GM23338 (cell line): Measurements from ENCODE around the gene WBP4. TPM values are rescaled to one million over a fixed set of nuclear protein-coding genes. Genes with fewer than 3 reads are reported as not detected.

Source experiments
- ATAC-seq: fragments of 200-7000 bp; cut with Tn5 transposase; 3 replicates; pipeline ENCODE4 v1.9.1; 2020
- DNase-seq: peaks from one replicate; pipeline ENCODE4 v3.0.0-alpha.2; 2015; ENCODE audit warnings: low spot score
- H2AFZ ChIP-seq: fragments of 200-600 bp; sonication (generic); 2 replicates; pipeline ENCODE4 v1.8.0; 2016; ENCODE audit warnings: antibody characterized with exemption, mild to moderate bottlenecking, moderate library complexity
- H3F3A ChIP-seq: fragments of 200-600 bp; sonication (generic); replicated peaks from 2 replicates; pipeline ENCODE4 v1.8.0; 2017; ENCODE audit warnings: antibody characterized with exemption, mixed run types, low read depth
- H3K27ac ChIP-seq: fragments of 200-600 bp; sonication (generic); 2 replicates; pipeline ENCODE4 v1.6.1; 2016; ENCODE audit warnings: low read depth
- H3K27me3 ChIP-seq: fragments of 200-600 bp; sonication (generic); 2 replicates; pipeline ENCODE4 v1.8.0; 2016; ENCODE audit warnings: mild to moderate bottlenecking, mixed run types, moderate library complexity; ENCODE audit not compliant: insufficient read depth
- H3K36me3 ChIP-seq: fragments of 200-600 bp; sonication (generic); 2 replicates; pipeline ENCODE4 v1.8.0; 2016; ENCODE audit warnings: mild to moderate bottlenecking; ENCODE audit not compliant: insufficient read depth
- H3K4me1 ChIP-seq: fragments of 200-600 bp; sonication (generic); 2 replicates; pipeline ENCODE4 v1.8.0; 2016; ENCODE audit warnings: mild to moderate bottlenecking, moderate library complexity; ENCODE audit not compliant: insufficient read depth
- H3K4me2 ChIP-seq: fragments of 200-600 bp; sonication (generic); 2 replicates; pipeline ENCODE4 v1.7.1; 2017; ENCODE audit warnings: mixed run types
- H3K4me3 ChIP-seq: fragments of 200-600 bp; sonication (generic); 2 replicates; pipeline ENCODE4 v1.6.1; 2016; ENCODE audit warnings: mixed run types
- H3K79me2 ChIP-seq: fragments of 200-600 bp; sonication (generic); replicated peaks from 2 replicates; pipeline ENCODE4 v1.8.0; 2017; ENCODE audit warnings: mild to moderate bottlenecking; ENCODE audit not compliant: insufficient read depth
- H3K9me2 ChIP-seq: fragments of 200-600 bp; sonication (generic); 2 replicates; pipeline ENCODE4 v1.8.0; 2017; ENCODE audit not compliant: insufficient read depth
- H4K20me1 ChIP-seq: fragments of 200-600 bp; sonication (generic); replicated peaks from 2 replicates; pipeline ENCODE4 v1.8.0; 2017; ENCODE audit warnings: mild to moderate bottlenecking; ENCODE audit not compliant: insufficient read depth
- H3K27ac Mint-ChIP-seq: 2 replicates; pipeline ENCODE4 v1.8.0; 2020; ENCODE audit warnings: inconsistent platforms, mild to moderate bottlenecking, moderate library complexity, mixed read lengths
- H3K27me3 Mint-ChIP-seq: 3 replicates; pipeline ENCODE4 v1.8.0; 2022; ENCODE audit warnings: low read depth, mild to moderate bottlenecking, moderate library complexity, mixed read lengths, inconsistent platforms; ENCODE audit not compliant: insufficient read depth, poor library complexity
- H3K36me3 Mint-ChIP-seq: 3 replicates; pipeline ENCODE4 v1.8.0; 2021; ENCODE audit warnings: low read depth, mild to moderate bottlenecking, inconsistent platforms, moderate library complexity, mixed read lengths
- H3K4me1 Mint-ChIP-seq: 3 replicates; pipeline ENCODE4 v1.8.0; 2020; ENCODE audit warnings: mild to moderate bottlenecking, inconsistent platforms, mixed read lengths
- H3K4me3 Mint-ChIP-seq: 3 replicates; pipeline ENCODE4 v1.8.0; 2021; ENCODE audit warnings: moderate library complexity, mild to moderate bottlenecking, inconsistent platforms, mixed read lengths
- H3K9me3 Mint-ChIP-seq: 3 replicates; pipeline ENCODE4 v1.8.0; 2020; ENCODE audit warnings: moderate library complexity, mild to moderate bottlenecking, inconsistent platforms, mixed read lengths
- ETS1 ChIP-seq: IDR thresholded peaks from 2 replicates; pipeline ENCODE4 v1.6.1; 2016; ENCODE audit warnings: antibody characterized with exemption
- EZH2phosphoT487 ChIP-seq: fragments of 200-600 bp; sonication (generic); IDR thresholded peaks from one replicate; pipeline ENCODE4 v1.8.1; 2018; ENCODE audit warnings: antibody characterized with exemption; ENCODE audit not compliant: unreplicated experiment
- NANOG ChIP-seq: IDR thresholded peaks from 2 replicates; pipeline ENCODE4 v1.6.1; 2016; ENCODE audit warnings: antibody characterized with exemption, borderline replicate concordance
- POLR2AphosphoS5 ChIP-seq: IDR thresholded peaks from 2 replicates; pipeline ENCODE4 v1.6.1; 2016; ENCODE audit warnings: antibody characterized with exemption, low read depth
- polyA plus RNA-seq: library from polyadenylated mRNA; unstranded; fragments of >200 nt; fragmentation: Nextera tagmentation; extraction: Ambion mirVana; gene quantifications from 2 replicates; pipeline ENCODE4 v1.2.1, GENCODE V29; 2016
- total RNA-seq: library from RNA; depleted of rRNA; stranded (reverse); fragments of >200 nt; shearing (Covaris generic); gene quantifications from 2 replicates; pipeline ENCODE4 v1.2.3, GENCODE V29; 2014
- TF ChIP-seq, protein P1 (sequence below), 2 experiments: fragments of 200-600 bp in 1 of 2; sonication (generic) in 1 of 2; conservative IDR thresholded peaks; 2 replicates each; pipeline versions ENCODE4 v1.5.1 to v1.6.1; 2016 to 2017; ENCODE audit warnings: antibody characterized with exemption in 2 of 2, low read depth in 2 of 2, mild to moderate bottlenecking in 2 of 2, moderate library complexity in 1 of 2
- TF ChIP-seq, protein P2 (sequence below): fragments of 250-450 bp; sonication (Bioruptor Pico); IDR thresholded peaks from 2 replicates; pipeline ENCODE4 v1.5.0; 2020; ENCODE audit warnings: mild to moderate bottlenecking, moderate library complexity

WBP4 gene
- total and polyA plus RNA-seq, 2 experiments from 2014 or later = 7.6 to 33.8 TPM

GRCh38 chr13:41060082-41060723, 1.1 kb upstream of the WBP4 start:
- H3K27ac ChIP-seq = peak overlapping the region; percentile 94
- TF ChIP-seq, protein P1, sequence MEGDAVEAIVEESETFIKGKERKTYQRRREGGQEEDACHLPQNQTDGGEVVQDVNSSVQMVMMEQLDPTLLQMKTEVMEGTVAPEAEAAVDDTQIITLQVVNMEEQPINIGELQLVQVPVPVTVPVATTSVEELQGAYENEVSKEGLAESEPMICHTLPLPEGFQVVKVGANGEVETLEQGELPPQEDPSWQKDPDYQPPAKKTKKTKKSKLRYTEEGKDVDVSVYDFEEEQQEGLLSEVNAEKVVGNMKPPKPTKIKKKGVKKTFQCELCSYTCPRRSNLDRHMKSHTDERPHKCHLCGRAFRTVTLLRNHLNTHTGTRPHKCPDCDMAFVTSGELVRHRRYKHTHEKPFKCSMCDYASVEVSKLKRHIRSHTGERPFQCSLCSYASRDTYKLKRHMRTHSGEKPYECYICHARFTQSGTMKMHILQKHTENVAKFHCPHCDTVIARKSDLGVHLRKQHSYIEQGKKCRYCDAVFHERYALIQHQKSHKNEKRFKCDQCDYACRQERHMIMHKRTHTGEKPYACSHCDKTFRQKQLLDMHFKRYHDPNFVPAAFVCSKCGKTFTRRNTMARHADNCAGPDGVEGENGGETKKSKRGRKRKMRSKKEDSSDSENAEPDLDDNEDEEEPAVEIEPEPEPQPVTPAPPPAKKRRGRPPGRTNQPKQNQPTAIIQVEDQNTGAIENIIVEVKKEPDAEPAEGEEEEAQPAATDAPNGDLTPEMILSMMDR (conservative IDR thresholded peaks at IDR 0.05; ENCODE audit: low read depth in 2 of 2) = peak; percentile 31 to 45
- TF ChIP-seq NANOG (no peak), POLR2AphosphoS5 (peak; percentile 50; the same call in 1 of the 2 replicates)
- Mint-ChIP-seq H3K4me3 (peak overlapping the region; percentile 99), H3K27ac (peak overlapping the region; percentile 99), H3K4me1 (peaks cover 23% of the 10 kb centered on the region), H3K36me3 (peaks cover 9% of the 10 kb centered on the region; the same call in 2 of the 3 replicates), H3K27me3 (peaks cover 17% of the 10 kb centered on the region), H3K9me3 (peaks cover 5% of the 10 kb centered on the region; the same call in 2 of the 3 replicates)
- H3K4me1 ChIP-seq = peaks cover 16% of the 10 kb centered on the region
- peak overlapping the region; percentile 83 for H3K4me3 ChIP-seq
- no peaks in the 10 kb centered on the region for H3K27me3 ChIP-seq
- peak overlapping the region; percentile 84 for H3K4me2 ChIP-seq
- peaks cover 8% of the 10 kb centered on the region; the same call in 1 of the 2 replicates for H3K36me3 ChIP-seq
- H3K79me2 ChIP-seq = peaks cover 54% of the 10 kb centered on the region
- ATAC-seq (peak; percentile 71), DNase-seq (peak; percentile 95)
- H3F3A ChIP-seq = no peaks in the 10 kb centered on the region
- no peaks in the 10 kb centered on the region for H3K9me2 ChIP-seq
- peak overlapping the region; percentile 72 for H2AFZ ChIP-seq
- peaks cover 2% of the 10 kb centered on the region; the same call in 1 of the 2 replicates for H4K20me1 ChIP-seq

- peaks cover 2% of the 10 kb centered on the region; the same call in 1 of the 2 replicates for H4K20me1 ChIP-seq
- no peaks in the 10 kb centered on the region for H3K9me2 ChIP-seq
- H3K27me3 Mint-ChIP-seq = peaks cover 15% of the 10 kb centered on the region
- no peaks in the 10 kb centered on the region for H3K27me3 ChIP-seq
- peaks cover 5% of the 10 kb centered on the region; the same call in 2 of the 3 replicates for H3K9me3 Mint-ChIP-seq
- no peaks in the 10 kb centered on the region for H3F3A ChIP-seq
- peaks cover 54% of the 10 kb centered on the region for H3K79me2 ChIP-seq
- peaks cover 13% of the 10 kb centered on the region; the same call in 1 of the 2 replicates for H3K36me3 ChIP-seq
- TF ChIP-seq ETS1 (no peak), EZH2phosphoT487 (no peak)
- TF ChIP-seq, protein P2, sequence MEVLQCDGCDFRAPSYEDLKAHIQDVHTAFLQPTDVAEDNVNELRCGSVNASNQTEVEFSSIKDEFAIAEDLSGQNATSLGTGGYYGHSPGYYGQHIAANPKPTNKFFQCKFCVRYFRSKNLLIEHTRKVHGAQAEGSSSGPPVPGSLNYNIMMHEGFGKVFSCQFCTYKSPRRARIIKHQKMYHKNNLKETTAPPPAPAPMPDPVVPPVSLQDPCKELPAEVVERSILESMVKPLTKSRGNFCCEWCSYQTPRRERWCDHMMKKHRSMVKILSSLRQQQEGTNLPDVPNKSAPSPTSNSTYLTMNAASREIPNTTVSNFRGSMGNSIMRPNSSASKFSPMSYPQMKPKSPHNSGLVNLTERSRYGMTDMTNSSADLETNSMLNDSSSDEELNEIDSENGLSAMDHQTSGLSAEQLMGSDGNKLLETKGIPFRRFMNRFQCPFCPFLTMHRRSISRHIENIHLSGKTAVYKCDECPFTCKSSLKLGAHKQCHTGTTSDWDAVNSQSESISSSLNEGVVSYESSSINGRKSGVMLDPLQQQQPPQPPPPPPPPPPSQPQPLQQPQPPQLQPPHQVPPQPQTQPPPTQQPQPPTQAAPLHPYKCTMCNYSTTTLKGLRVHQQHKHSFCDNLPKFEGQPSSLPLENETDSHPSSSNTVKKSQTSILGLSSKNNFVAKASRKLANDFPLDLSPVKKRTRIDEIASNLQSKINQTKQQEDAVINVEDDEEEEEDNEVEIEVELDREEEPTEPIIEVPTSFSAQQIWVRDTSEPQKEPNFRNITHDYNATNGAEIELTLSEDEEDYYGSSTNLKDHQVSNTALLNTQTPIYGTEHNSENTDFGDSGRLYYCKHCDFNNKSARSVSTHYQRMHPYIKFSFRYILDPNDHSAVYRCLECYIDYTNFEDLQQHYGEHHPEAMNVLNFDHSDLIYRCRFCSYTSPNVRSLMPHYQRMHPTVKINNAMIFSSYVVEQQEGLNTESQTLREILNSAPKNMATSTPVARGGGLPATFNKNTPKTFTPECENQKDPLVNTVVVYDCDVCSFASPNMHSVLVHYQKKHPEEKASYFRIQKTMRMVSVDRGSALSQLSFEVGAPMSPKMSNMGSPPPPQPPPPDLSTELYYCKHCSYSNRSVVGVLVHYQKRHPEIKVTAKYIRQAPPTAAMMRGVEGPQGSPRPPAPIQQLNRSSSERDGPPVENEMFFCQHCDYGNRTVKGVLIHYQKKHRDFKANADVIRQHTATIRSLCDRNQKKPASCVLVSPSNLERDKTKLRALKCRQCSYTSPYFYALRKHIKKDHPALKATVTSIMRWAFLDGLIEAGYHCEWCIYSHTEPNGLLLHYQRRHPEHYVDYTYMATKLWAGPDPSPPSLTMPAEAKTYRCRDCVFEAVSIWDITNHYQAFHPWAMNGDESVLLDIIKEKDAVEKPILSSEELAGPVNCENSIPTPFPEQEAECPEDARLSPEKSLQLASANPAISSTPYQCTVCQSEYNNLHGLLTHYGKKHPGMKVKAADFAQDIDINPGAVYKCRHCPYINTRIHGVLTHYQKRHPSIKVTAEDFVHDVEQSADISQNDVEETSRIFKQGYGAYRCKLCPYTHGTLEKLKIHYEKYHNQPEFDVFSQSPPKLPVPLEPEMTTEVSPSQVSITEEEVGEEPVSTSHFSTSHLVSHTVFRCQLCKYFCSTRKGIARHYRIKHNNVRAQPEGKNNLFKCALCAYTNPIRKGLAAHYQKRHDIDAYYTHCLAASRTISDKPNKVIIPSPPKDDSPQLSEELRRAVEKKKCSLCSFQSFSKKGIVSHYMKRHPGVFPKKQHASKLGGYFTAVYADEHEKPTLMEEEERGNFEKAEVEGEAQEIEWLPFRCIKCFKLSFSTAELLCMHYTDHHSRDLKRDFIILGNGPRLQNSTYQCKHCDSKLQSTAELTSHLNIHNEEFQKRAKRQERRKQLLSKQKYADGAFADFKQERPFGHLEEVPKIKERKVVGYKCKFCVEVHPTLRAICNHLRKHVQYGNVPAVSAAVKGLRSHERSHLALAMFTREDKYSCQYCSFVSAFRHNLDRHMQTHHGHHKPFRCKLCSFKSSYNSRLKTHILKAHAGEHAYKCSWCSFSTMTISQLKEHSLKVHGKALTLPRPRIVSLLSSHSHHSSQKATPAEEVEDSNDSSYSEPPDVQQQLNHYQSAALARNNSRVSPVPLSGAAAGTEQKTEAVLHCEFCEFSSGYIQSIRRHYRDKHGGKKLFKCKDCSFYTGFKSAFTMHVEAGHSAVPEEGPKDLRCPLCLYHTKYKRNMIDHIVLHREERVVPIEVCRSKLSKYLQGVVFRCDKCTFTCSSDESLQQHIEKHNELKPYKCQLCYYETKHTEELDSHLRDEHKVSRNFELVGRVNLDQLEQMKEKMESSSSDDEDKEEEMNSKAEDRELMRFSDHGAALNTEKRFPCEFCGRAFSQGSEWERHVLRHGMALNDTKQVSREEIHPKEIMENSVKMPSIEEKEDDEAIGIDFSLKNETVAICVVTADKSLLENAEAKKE (CRISPR knock-in tag) = no peak
- H3K27ac ChIP-seq = peak overlapping the region; percentile 94
- H3K4me3 ChIP-seq = peak overlapping the region; percentile 83
- H3K4me1 ChIP-seq = peaks cover 16% of the 10 kb centered on the region
- peak overlapping the region; percentile 84 for H3K4me2 ChIP-seq
- H3K36me3 Mint-ChIP-seq = peaks cover 14% of the 10 kb centered on the region
- peaks cover 21% of the 10 kb centered on the region for H3K4me1 Mint-ChIP-seq
- peak overlapping the region; percentile 99 for H3K27ac Mint-ChIP-seq
- DNase-seq (peak; percentile 76), ATAC-seq (peak; percentile 59)
- H2AFZ ChIP-seq = peak overlapping the region; percentile 91
- peak overlapping the region; percentile 99 for H3K4me3 Mint-ChIP-seq
Measured at GRCh38 chr13:41060724-41061074, 610 bp upstream of the WBP4 start.
